Gastroesophageal sphincter (tissue), 3 donors: ENCODE measurements around the gene KRT6A.
"Not testable (repeated sequence)": the region's sequence is repeated elsewhere in the genome, so short reads cannot be mapped to it uniquely, and the experiment has no call there.

ENCODE experiments used
- EP300 ChIP-seq: sonication (generic); formaldehyde crosslinking; IDR thresholded peaks from one replicate; pipeline ENCODE4 v1.6.1; 2017; ENCODE audit warnings: antibody characterized with exemption, mild to moderate bottlenecking
- POLR2A ChIP-seq, 2 donors: fragments of 450-650 bp; IDR thresholded peaks; one replicate each; pipeline ENCODE4 v1.6.1; 2017; ENCODE audit warnings: antibody characterized with exemption in 2 of 2, mild to moderate bottlenecking in 2 of 2, moderate library complexity in 1 of 2
- POLR2AphosphoS5 ChIP-seq: sonication (generic); formaldehyde crosslinking; IDR thresholded peaks from one replicate; pipeline ENCODE4 v1.6.1; 2017; ENCODE audit warnings: antibody characterized with exemption
- TF ChIP-seq, protein P1 (sequence below), 4 experiments: fragments of 200-600 bp in 2 of 4; fragments of 450-650 bp in 2 of 4; sonication (generic) in 1 of 4; IDR thresholded peaks; one replicate each; pipeline ENCODE4 v1.5.1; 2017 to 2019; ENCODE audit warnings: antibody characterized with exemption in 4 of 4, mild to moderate bottlenecking in 2 of 4, moderate library complexity in 2 of 4

- TF ChIP-seq POLR2AphosphoS5; POLR2A (IDR thresholded peaks at IDR 0.05); EP300: not testable (repeated sequence)
- TF ChIP-seq, protein P1, sequence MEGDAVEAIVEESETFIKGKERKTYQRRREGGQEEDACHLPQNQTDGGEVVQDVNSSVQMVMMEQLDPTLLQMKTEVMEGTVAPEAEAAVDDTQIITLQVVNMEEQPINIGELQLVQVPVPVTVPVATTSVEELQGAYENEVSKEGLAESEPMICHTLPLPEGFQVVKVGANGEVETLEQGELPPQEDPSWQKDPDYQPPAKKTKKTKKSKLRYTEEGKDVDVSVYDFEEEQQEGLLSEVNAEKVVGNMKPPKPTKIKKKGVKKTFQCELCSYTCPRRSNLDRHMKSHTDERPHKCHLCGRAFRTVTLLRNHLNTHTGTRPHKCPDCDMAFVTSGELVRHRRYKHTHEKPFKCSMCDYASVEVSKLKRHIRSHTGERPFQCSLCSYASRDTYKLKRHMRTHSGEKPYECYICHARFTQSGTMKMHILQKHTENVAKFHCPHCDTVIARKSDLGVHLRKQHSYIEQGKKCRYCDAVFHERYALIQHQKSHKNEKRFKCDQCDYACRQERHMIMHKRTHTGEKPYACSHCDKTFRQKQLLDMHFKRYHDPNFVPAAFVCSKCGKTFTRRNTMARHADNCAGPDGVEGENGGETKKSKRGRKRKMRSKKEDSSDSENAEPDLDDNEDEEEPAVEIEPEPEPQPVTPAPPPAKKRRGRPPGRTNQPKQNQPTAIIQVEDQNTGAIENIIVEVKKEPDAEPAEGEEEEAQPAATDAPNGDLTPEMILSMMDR (IDR thresholded peaks at IDR 0.05) = not testable (repeated sequence)
Measured at GRCh38 chr12:52447196-52447595, 45.9 kb downstream of the KRT6A start.
